IMR-90 (cell line): ENCODE results near the gene FMN1. TPM values are rescaled to one million over a fixed set of nuclear protein-coding genes. Genes with fewer than 3 reads are reported as not detected.

ENCODE experiments used
- ATAC-seq: fragments of 200-7000 bp; cut with Tn5 transposase; 2 replicates; pipeline ENCODE4 v1.9.1; 2020; ENCODE audit warnings: low read depth, mild to moderate bottlenecking, moderate library complexity
- BruUV-seq: library from RNA; stranded (reverse); fragments of 400-500 nt; replicated peaks from 2 replicates; lab custom pipeline; 2021; lab: Mats Ljungman, UMichigan
- CTCF ChIA-PET: fragments of 300-600 bp; formaldehyde crosslinking; extraction: SDS; loops from one replicate; lab custom pipeline; 2021; ENCODE audit warnings: antibody characterized with exemption; lab: Yijun Ruan, JAX
- POLR2A ChIA-PET: fragments of 300-600 bp; sonication (Branson Sonifier 250); formaldehyde crosslinking; loops from one replicate; lab custom pipeline; 2022; ENCODE audit warnings: antibody characterized with exemption; ENCODE audit not compliant: unreplicated experiment; lab: Charles Lee
- DNase-seq: peaks from one replicate; pipeline ENCODE4 v3.0.0; 2013
- H2AFZ ChIP-seq: replicated peaks from 2 replicates; pipeline ENCODE3; 2013; ENCODE audit warnings: low read length, mild to moderate bottlenecking; ENCODE audit not compliant: poor library complexity
- H2AK5ac ChIP-seq: 2 replicates; pipeline ENCODE4 v1.6.1; 2013; ENCODE audit warnings: low read depth, low read length, inconsistent platforms
- H2AK9ac ChIP-seq: replicated peaks from 2 replicates; pipeline ENCODE3; 2013; ENCODE audit warnings: mild to moderate bottlenecking, low read depth, low read length, moderate library complexity; ENCODE audit not compliant: poor library complexity
- H2BK120ac ChIP-seq: 2 replicates; pipeline ENCODE4 v1.6.1; 2013; ENCODE audit warnings: low read depth, low read length, inconsistent platforms
- H2BK15ac ChIP-seq: 3 replicates; pipeline ENCODE4 v1.6.1; 2013; ENCODE audit warnings: low read depth, low read length, inconsistent platforms
- H2BK20ac ChIP-seq: 2 replicates; pipeline ENCODE4 v1.6.1; 2013; ENCODE audit warnings: low read depth, mild to moderate bottlenecking, inconsistent platforms, low read length, moderate library complexity
- H2BK5ac ChIP-seq: 2 replicates; pipeline ENCODE4 v1.6.1; 2013; ENCODE audit warnings: mild to moderate bottlenecking, low read depth, low read length, inconsistent platforms; ENCODE audit not compliant: poor library complexity, severe bottlenecking
- H3K14ac ChIP-seq: replicated peaks from 2 replicates; pipeline ENCODE4 v1.6.1; 2013; ENCODE audit warnings: low read depth, low read length, inconsistent platforms
- H3K18ac ChIP-seq: 2 replicates; pipeline ENCODE4 v1.6.1; 2013; ENCODE audit warnings: low read depth, low read length, control low read depth
- H3K23ac ChIP-seq: 2 replicates; pipeline ENCODE4 v1.6.1; 2013; ENCODE audit warnings: low read depth, low read length, inconsistent platforms
- H3K27ac ChIP-seq: 2 replicates; pipeline ENCODE4 v1.5.1; 2013; ENCODE audit warnings: mild to moderate bottlenecking, control low read depth, low read length; ENCODE audit not compliant: insufficient read depth
- H3K27me3 ChIP-seq: 2 replicates; pipeline ENCODE4 v1.6.1; 2013; ENCODE audit warnings: low read length; ENCODE audit not compliant: control insufficient read depth, insufficient read depth
- H3K36me3 ChIP-seq: 2 replicates; pipeline ENCODE4 v1.6.1; 2013; ENCODE audit warnings: low read length, mixed read lengths; ENCODE audit not compliant: control insufficient read depth, insufficient read depth
- H3K4ac ChIP-seq: 2 replicates; pipeline ENCODE4 v1.6.1; 2013; ENCODE audit warnings: low read depth, low read length, inconsistent platforms
- H3K4me1 ChIP-seq: 2 replicates; pipeline ENCODE4 v1.6.1; 2013; ENCODE audit warnings: low read length, mixed read lengths; ENCODE audit not compliant: control insufficient read depth, insufficient read depth
- H3K4me2 ChIP-seq: 2 replicates; pipeline ENCODE4 v1.6.1; 2013; ENCODE audit warnings: low read depth, mild to moderate bottlenecking, control low read depth, low read length, moderate library complexity
- H3K4me3 ChIP-seq: 2 replicates; pipeline ENCODE4 v1.5.1; 2013; ENCODE audit warnings: low read depth, mild to moderate bottlenecking, control low read depth, low read length, moderate library complexity; ENCODE audit not compliant: insufficient read depth
- H3K56ac ChIP-seq: 2 replicates; pipeline ENCODE4 v1.6.1; 2013; ENCODE audit warnings: low read length, inconsistent platforms; ENCODE audit not compliant: insufficient read depth; ENCODE audit errors: extremely low read depth
- H3K79me1 ChIP-seq, 2 experiments: 2 replicates each; pipeline ENCODE4 v1.6.1; 2013; ENCODE audit warnings: low read length in 2 of 2, inconsistent platforms in 1 of 2, low read depth in 1 of 2
- H3K9ac ChIP-seq: 2 replicates; pipeline ENCODE4 v1.6.1; 2013; ENCODE audit warnings: low read depth, low read length, control low read depth
- H3K9me1 ChIP-seq: 2 replicates; pipeline ENCODE4 v1.6.1; 2013; ENCODE audit warnings: low read length, inconsistent platforms; ENCODE audit not compliant: insufficient read depth
- H3K9me3 ChIP-seq: 2 replicates; pipeline ENCODE4 v1.6.1; 2013; ENCODE audit warnings: low read length; ENCODE audit not compliant: control insufficient read depth, insufficient read depth
- H4K20me1 ChIP-seq: 2 replicates; pipeline ENCODE4 v1.6.1; 2013; ENCODE audit warnings: low read length, inconsistent platforms; ENCODE audit not compliant: insufficient read depth
- H4K5ac ChIP-seq: 2 replicates; pipeline ENCODE4 v1.6.1; 2013; ENCODE audit warnings: mild to moderate bottlenecking, low read depth, low read length, control low read depth
- H4K8ac ChIP-seq, 2 experiments: 2 replicates each; pipeline ENCODE4 v1.6.1; 2013; ENCODE audit warnings: low read depth in 2 of 2, low read length in 2 of 2, control low read depth in 1 of 2, inconsistent platforms in 1 of 2
- H4K91ac ChIP-seq: 2 replicates; pipeline ENCODE4 v1.6.1; 2013; ENCODE audit warnings: low read depth, low read length, inconsistent platforms; ENCODE audit not compliant: insufficient read depth
- BHLHE40 ChIP-seq: fragments of 150-350 bp; IDR thresholded peaks from 2 replicates; pipeline ENCODE4 v1.6.1; 2016; ENCODE audit warnings: mild to moderate bottlenecking, low read depth, low read length
- FOS ChIP-seq: fragments of 150-350 bp; IDR thresholded peaks from 2 replicates; pipeline ENCODE4 v1.6.1; 2016; ENCODE audit warnings: low read depth, low read length
- WGBS, 2 experiments: methylation state at CpG; one replicate each; pipeline versions ENCODE4 v1.1.5 to v1.1.7; 2013; ENCODE audit warnings: missing lambda C conversion rate in 2 of 2; ENCODE audit not compliant: insufficient read length in 1 of 2; ENCODE audit errors: extremely low coverage in 2 of 2; 5-methylcytosine and 5-hydroxymethylcytosine counted together
- dilution Hi-C: fragments of 300-500 bp; cut with HindIII; formaldehyde crosslinking; loops from one replicate; pipeline ENCODE4 v1.14.3; 2018; ENCODE audit warnings: low sequenced_read_pairs; ENCODE audit not compliant: unreplicated experiment
- in situ Hi-C: fragments of 300-500 bp; cut with MboI; formaldehyde crosslinking; loops from 3 replicates; pipeline ENCODE4 v1.14.3; 2019; ENCODE audit warnings: low sequenced_read_pairs, inconsistent platforms, mixed read lengths
- intact Hi-C: fragments of 100-400 bp; cut with micrococcal nuclease; formaldehyde crosslinking; loops from 2 replicates; pipeline ENCODE4 v1.10.0; 2022
- polyA plus RNA-seq, 3 experiments: library from polyadenylated mRNA; depleted of rRNA; stranded (reverse); fragments of >200 nt; gene quantifications; 2 replicates each; pipeline ENCODE4 v1.2.3, GENCODE V29; 2012; ENCODE audit warnings: low replicate concordance in 1 of 3
- total RNA-seq: library from RNA; depleted of rRNA; stranded (reverse); fragments of >200 nt; gene quantifications from 2 replicates; pipeline ENCODE4 v1.2.3, GENCODE V29; 2012

FMN1 gene
- total and polyA plus RNA-seq, 2 of the 4 experiments (the other 2 are of a cell fraction), result 7.3 to 17.6 TPM

DNA sequence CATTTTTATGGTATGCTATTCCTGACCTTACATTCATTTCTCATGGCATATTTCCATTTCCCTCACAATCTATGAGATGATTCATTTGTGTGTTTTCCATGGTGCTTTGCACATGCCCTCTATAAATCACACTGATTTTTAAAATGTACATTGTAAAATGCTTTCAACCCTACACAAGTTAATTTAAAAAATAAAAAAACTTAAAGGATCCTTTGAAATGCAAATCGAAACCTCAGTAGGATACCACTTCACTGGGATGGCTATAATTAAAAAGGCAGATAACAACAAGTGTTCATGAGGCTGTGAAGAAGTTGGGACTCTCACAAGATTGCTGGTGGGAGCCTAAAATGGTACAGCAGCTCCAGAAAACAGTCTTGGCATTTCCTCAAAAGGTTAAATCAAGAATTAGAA, 83.5 kb downstream of the FMN1 start:
- Histone ChIP-seq H3K79me1 (peaks cover 17 to 54% of the 10 kb centered on the region in 2 experiments), H3K4me3 (no peak overlapping the region), H4K5ac (peak overlapping the region; percentile 95), H3K27me3 (no peaks in the 10 kb centered on the region), H4K91ac (peak overlapping the region; percentile 94), H2AK9ac (no peak overlapping the region), H3K9me1 (peaks cover 9% of the 10 kb centered on the region), H3K9ac (peak overlapping the region; percentile 70; the same call in 1 of the 2 replicates), H3K4me2 (peak overlapping the region; percentile 75), H3K18ac (peak overlapping the region; percentile 95), H2AFZ (no peak overlapping the region), H4K20me1 (no peaks in the 10 kb centered on the region), H3K27ac (peak overlapping the region; percentile 94), H3K4me1 (peaks cover 22% of the 10 kb centered on the region), H3K23ac (peak overlapping the region; percentile 43; the same call in 1 of the 2 replicates), H3K56ac (peak overlapping the region; percentile 89), H2AK5ac (peak overlapping the region; percentile 91), H3K14ac (peak overlapping the region; percentile 73), H4K8ac (peak overlapping the region; percentile 67 to 97), H3K4ac (peak overlapping the region; percentile 86), H2BK20ac (peak overlapping the region; percentile 78), H2BK120ac (peak overlapping the region; percentile 93), H3K36me3 (no peaks in the 10 kb centered on the region), H2BK5ac (peak overlapping the region; percentile 99), H3K9me3 (no peaks in the 10 kb centered on the region; the same call in 1 of the 2 replicates), H2BK15ac (peak overlapping the region; percentile 95; the same call in 1 of the 3 replicates)
- in situ Hi-C loops (loop anchor here (10.0 kb wide), 1 partner anchor 266 kb away; no protein-coding TSS in a partner anchor), intact Hi-C loops (no loop called here), dilution Hi-C loops (no loop called here)
- BruUV-seq, result no TSS peak
- DNase-seq, result peak; percentile 75
- ChIA-PET POLR2A (no interaction called here), CTCF (no interaction called here)
- peak; percentile 75 for TF ChIP-seq BHLHE40
- no peak for TF ChIP-seq FOS
- ATAC-seq, result peak; percentile 15; the same call in 1 of the 2 replicates
- no CpG with 5 or more reads among the region's 1 CpG for WGBS, 2 experiments
